GM21367 (cell line): ENCODE results near the gene SDK1.

Source experiments
- ATAC-seq: cut with Tn5 transposase; IDR thresholded peaks from one replicate; pipeline ENCODE4 v1.9.1; 2021; ENCODE audit not compliant: unreplicated experiment

Gene SDK1

GRCh38 chr7:4057289-4057616 is 756.2 kb downstream of the SDK1 start:
- ATAC-seq = no peak

GRCh38 chr7:4058158-4058557 is 757.1 kb downstream of the SDK1 start:
- ATAC-seq = no peak

- no peak for ATAC-seq
Measured at GRCh38 chr7:4065190-4065589, 764.1 kb downstream of the SDK1 start.

- ATAC-seq = no peak
Measured at GRCh38 chr7:4066206-4066605, 765.2 kb downstream of the SDK1 start.

- no peak for ATAC-seq
Measured at GRCh38 chr7:4066626-4067475, 765.8 kb downstream of the SDK1 start.

- ATAC-seq = no peak
Measured at GRCh38 chr7:4067476-4067760, 766.4 kb downstream of the SDK1 start.

- ATAC-seq = no peak
Measured at GRCh38 chr7:4067874-4068273, 766.8 kb downstream of the SDK1 start.

- ATAC-seq = no peak
Measured at GRCh38 chr7:4068286-4068685, 767.2 kb downstream of the SDK1 start.

- ATAC-seq = no peak
Measured at GRCh38 chr7:4069268-4070095, 768.4 kb downstream of the SDK1 start.

GRCh38 chr7:4070214-4070613 is 769.2 kb downstream of the SDK1 start:
- no peak for ATAC-seq

- no peak for ATAC-seq
Measured at GRCh38 chr7:4071370-4072058, 770.5 kb downstream of the SDK1 start.

GRCh38 chr7:4072161-4072925 is 771.3 kb downstream of the SDK1 start:
- ATAC-seq = no peak

GRCh38 chr7:4073052-4073451 is 772.0 kb downstream of the SDK1 start:
- no peak for ATAC-seq

GRCh38 chr7:4073750-4074149 is 772.7 kb downstream of the SDK1 start:
- ATAC-seq = no peak

GRCh38 chr7:4074407-4074806 is 773.4 kb downstream of the SDK1 start:
- ATAC-seq = no peak

GRCh38 chr7:4074994-4075393 is 773.9 kb downstream of the SDK1 start:
- ATAC-seq = no peak

- ATAC-seq = no peak
Measured at GRCh38 chr7:4076701-4077294, 775.7 kb downstream of the SDK1 start.

- no peak for ATAC-seq
Measured at GRCh38 chr7:4077980-4078379, 776.9 kb downstream of the SDK1 start.

GRCh38 chr7:4078580-4078979 is 777.5 kb downstream of the SDK1 start:
- no peak for ATAC-seq

GRCh38 chr7:4079366-4079765 is 778.3 kb downstream of the SDK1 start:
- no peak for ATAC-seq

- no peak for ATAC-seq
Measured at GRCh38 chr7:4079956-4080355, 778.9 kb downstream of the SDK1 start.
